IPS-NIHi11 (cell line): Measurements from ENCODE around the gene LTBP1.
A peak's percentile ranks its signal among the peaks of the same experiment; 100 is the strongest.

ENCODE experiments used
- DNase-seq: peaks from one replicate; pipeline ENCODE4 v3.0.0; 2012; ENCODE audit warnings: mixed read lengths, low spot score

The LTBP1 gene

GRCh38 chr2:33118651-33119050 is 171.9 kb downstream of the LTBP1 start:
- no peak for DNase-seq

GRCh38 chr2:33121416-33121815 is 174.7 kb downstream of the LTBP1 start:
- DNase-seq, result no peak

DNA sequence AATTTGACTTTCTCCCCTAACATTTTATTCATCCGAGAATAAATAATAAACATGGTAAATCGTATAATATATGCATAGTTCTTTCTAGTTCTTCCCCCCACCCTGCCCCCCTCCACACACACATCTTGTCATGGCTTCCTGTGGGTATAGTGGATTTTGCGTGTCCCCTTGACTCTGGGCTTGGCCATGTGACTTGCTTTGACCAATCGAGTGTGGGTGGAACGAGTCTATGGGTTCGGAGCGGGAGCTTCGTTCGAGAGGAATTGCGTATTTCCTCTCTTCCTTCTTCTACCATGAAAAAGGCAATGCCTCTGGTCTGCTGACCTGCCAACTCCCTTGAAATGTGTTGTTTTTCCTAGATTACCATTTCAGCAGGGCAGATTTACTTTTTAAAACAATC is 175.2 kb downstream of the LTBP1 start:
- no peak for DNase-seq

GRCh38 chr2:33122726-33123125 is 176.0 kb downstream of the LTBP1 start:
- DNase-seq, result no peak

DNA sequence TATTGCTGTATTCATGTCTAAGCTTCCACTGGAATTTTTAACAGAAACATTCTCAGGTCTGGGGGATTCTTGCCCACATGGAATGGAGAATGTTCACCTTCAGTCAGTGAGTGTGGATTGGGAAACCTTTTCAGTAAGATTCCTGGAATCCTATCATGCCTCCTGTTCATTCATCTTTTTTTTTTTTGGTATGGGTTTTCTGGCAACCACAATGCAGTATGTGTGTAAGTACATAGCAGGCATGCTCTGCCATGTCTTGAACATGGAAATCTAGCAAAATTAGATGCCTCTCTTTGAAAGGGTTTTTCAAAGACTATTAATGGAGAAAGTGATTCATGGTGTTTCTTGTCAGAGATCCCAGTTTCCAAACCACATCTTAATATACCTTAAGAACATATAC is 176.5 kb downstream of the LTBP1 start:
- no peak for DNase-seq

DNA sequence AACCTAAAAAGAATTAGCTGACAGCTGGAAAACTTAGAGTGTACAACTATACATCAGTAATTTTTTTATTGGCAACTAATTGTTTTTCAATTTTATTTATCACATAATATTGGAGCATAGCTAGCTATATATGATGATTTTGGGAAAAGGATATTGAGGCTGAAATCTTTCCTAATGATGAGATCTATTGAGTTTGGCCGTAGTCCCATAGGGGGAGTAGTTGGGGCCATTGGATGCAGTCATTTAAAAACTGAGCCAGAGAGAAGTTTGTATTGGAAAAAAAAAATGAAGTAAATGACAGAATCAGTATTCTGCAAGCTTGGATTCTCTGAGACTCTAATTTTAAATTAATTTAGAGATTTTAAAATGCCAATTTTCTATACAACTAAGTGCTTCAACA is 179.8 kb downstream of the LTBP1 start:
- peak; percentile 23 for DNase-seq

DNA sequence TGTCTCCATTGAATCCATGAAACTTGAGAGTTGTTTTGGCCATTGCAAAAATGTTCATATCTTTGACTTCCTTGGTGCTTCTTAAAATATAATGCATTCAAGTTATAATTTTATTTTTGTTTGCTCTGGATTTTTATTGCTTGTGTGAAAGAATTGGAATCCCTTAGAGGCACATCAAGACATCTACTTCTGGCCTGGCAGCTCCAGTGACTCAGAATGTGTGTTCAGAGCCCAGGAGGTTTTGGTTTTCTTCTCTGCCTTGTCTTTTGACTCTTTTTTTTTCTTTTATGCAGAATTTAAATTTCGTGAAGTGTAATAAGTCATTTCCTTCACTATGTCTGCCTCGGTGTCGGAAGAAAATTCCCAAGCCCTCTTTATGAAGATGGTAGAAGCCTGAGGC is 180.2 kb downstream of the LTBP1 start:
- no peak for DNase-seq

DNA sequence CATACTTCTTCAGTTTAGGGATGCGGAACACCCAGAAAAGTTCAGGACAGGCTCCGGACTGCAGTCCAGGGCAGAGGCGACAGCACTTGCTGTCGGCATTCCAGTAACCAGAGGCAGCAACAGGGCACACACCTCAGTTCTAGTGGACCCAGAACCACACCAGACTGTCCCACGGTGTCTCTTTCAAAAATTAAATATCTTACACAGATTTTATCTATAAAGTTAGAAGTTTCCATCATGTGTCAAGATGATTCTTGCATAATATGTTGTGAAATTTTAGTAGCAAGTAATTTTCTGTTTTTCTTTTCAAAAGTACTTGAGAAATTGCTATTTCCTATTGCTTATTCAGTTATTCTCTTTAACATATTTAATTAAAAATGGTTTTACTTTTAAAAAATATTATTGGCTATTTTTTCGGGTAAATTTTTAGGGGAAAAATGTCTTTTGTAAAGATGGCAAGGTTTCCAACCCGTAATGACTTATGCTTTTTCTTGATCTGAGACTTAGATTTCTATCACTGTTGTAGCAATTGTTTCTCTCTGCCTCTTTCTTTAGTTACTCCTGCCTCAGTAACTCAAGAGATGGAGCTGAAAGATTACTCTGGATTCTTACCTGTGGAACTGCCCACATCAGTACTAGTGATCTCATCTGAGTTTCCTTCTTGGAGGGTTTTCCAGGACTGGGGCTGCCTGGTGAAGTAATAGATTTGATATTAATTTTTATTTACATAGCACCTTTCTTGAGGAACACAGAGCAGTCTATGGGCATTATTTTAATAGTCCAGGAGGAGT is 182.7 kb downstream of the LTBP1 start:
- DNase-seq, result no peak

- DNase-seq, result no peak
Measured at GRCh38 chr2:33130054-33130447, 183.3 kb downstream of the LTBP1 start.

- no peak for DNase-seq
Measured at GRCh38 chr2:33130544-33130943, 183.8 kb downstream of the LTBP1 start.

GRCh38 chr2:33131111-33131510 is 184.4 kb downstream of the LTBP1 start:
- no peak for DNase-seq

GRCh38 chr2:33131749-33132148 is 185.0 kb downstream of the LTBP1 start:
- no peak for DNase-seq

DNA sequence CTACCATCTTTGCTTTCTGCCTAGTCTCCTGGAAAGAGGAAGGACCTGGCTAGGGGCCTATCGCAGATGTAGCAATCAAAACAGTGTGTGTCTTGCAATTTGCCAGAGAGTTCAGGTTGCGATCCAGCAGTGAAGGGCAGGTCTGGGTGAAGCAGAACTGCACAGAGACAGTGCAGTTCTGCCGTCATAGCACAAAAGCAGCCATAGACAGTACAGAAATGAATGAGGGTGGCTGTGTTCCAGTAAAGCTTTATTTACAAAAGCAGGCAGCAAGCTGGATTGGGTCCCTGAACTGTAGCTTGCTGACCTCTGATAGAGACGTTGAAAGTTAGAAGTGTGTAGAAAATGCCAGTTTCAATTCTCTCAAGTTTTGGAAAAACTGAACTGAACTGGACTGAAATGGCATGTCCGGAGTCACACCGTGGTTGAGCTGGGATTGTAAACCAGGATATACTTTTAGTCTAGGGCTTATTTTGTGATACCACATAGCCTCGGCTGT is 186.8 kb downstream of the LTBP1 start:
- DNase-seq, result no peak

DNA sequence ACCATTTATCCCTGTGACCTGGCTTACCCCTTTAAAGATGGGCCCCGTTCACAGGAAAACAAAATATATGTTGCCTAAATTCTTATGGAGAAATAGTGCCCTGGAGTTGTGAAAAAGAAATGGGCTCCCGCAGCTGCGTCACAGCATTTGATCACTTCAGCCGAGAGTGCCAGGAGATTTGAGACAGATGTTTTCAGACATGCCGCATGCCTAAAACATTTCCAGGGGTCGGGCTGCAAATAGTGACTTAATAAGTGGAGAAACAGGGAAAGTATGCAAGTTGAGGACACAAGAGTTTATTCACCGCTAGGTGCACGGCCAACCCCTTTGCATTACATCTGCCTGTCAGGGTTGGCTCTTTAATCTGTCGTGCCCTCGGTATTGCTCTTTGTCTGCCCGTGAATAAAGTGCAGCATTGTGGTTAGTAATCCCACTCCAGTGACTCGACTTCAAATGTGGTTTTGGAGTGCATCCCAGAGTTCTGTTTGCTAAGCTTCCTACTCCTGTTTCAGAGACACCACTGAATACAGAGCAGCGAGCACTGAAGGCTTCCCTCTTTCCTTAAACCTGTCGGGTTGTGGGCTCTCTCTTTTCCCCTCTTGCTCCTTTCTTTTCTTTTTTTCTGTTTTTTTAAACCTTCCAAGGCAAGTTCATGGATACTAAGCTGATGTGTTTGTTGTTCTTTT is 187.5 kb downstream of the LTBP1 start:
- DNase-seq, result no peak

- DNase-seq, result no peak
Measured at GRCh38 chr2:33134791-33135560, 188.2 kb downstream of the LTBP1 start.

DNA sequence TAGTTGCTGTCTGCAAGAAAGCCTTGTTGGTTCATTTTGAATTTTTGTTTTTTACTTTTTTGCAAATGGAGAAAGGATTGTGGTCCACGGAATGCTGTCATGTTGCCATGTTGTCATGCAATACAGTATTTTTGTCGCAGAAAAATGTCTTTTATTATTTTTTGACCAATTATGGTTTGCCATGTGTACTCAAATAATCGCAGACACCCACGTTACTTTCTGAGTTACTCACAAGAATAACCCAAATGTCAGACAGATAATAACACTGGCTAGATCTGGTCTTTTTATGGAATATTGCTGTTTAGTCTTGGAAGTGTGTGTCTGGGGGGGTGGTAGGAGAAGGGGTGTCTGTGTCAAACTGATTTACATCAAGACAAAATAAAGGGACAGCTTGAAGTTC is 188.9 kb downstream of the LTBP1 start:
- no peak for DNase-seq

DNA sequence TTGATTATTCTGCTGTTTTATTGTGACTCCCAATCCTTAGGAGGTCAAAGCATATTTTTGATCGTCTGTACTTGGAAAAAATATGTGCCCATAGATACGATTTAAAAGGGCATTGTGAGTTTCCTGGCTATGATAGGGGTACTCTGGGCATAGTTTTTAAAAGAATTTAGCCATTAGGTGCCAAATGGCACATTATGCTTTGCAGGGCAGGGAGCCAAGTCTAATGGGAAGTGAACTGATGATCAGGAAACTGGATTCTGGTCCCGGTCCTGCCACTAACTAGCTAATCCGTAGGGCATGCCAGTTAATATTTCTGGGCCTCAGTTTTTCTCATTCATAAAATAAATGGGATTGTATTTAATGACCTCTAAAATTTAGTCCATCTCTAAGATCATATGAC is 189.3 kb downstream of the LTBP1 start:
- no peak for DNase-seq

GRCh38 chr2:33136566-33136965 is 189.8 kb downstream of the LTBP1 start:
- DNase-seq, result no peak

GRCh38 chr2:33137331-33137730 is 190.6 kb downstream of the LTBP1 start:
- no peak for DNase-seq

GRCh38 chr2:33139949-33140348 is 193.2 kb downstream of the LTBP1 start:
- DNase-seq, result no peak

GRCh38 chr2:33141476-33141875 is 194.7 kb downstream of the LTBP1 start:
- DNase-seq, result no peak

GRCh38 chr2:33142810-33143209 is 196.1 kb downstream of the LTBP1 start:
- DNase-seq, result no peak

- DNase-seq, result no peak
Measured at GRCh38 chr2:33144243-33144642, 197.5 kb downstream of the LTBP1 start.
